ENCODE data around the gene KRTAP2-2.
"Not testable (repeated sequence)": the region's sequence is repeated elsewhere in the genome, so short reads cannot be mapped to it uniquely, and the experiment has no call there.

KRTAP2-2 gene

GRCh38 chr17:41055130-41055529 is at the start of gene KRTAP2-2:
KRTAP2-2 (minus strand) TSS chr17:41055230; CDS start chr17:41055211, 19 bp downstream.
- not testable (repeated sequence) for DNase-seq (ENCODE audit: extremely low read depth, insufficient read length); H3K36me3 ChIP-seq (ENCODE audit: control insufficient read depth, insufficient read depth, low read length); H3K27me3 ChIP-seq (replicated peaks; ENCODE audit: control insufficient read depth, insufficient read depth, low read length)

GRCh38 chr17:41104386-41105038 is 49.5 kb upstream of the KRTAP2-2 start:
- not testable (repeated sequence) for H3K27me3 ChIP-seq (replicated peaks; ENCODE audit: control insufficient read depth, insufficient read depth, low read length); DNase-seq (ENCODE audit: extremely low read depth, insufficient read length)

More at GRCh38 chr17:41055130-41055529, at the start of gene KRTAP2-2:
- not testable (repeated sequence) for H3K4me3 ChIP-seq (replicated peaks; ENCODE audit: low read depth, low read length)

GRCh38 chr17:41103896-41104295 is 48.9 kb upstream of the KRTAP2-2 start:
- no peak for TF ChIP-seq CTCF (IDR thresholded peaks at IDR 0.05; ENCODE audit: insufficient read depth, low read length, poor library complexity, severe bottlenecking)
- no peak overlapping the region for H3K4me3 ChIP-seq (replicated peaks; ENCODE audit: low read depth, low read length)
- no peak for DNase-seq (ENCODE audit: extremely low read depth, insufficient read length)
- no peaks in the 10 kb centered on the region; the same call in 1 of the 2 replicates for H3K27me3 ChIP-seq (replicated peaks; ENCODE audit: control insufficient read depth, insufficient read depth, low read length)
- no peaks in the 10 kb centered on the region for H3K36me3 ChIP-seq (ENCODE audit: control insufficient read depth, insufficient read depth, low read length)

More at GRCh38 chr17:41104386-41105038, 49.5 kb upstream of the KRTAP2-2 start:
- not testable (repeated sequence) for H3K4me3 ChIP-seq (replicated peaks; ENCODE audit: low read depth, low read length); H3K36me3 ChIP-seq (ENCODE audit: control insufficient read depth, insufficient read depth, low read length)

- no peak within 1 kb of the TSS for H3K4me3 ChIP-seq (replicated peaks; ENCODE audit: low read depth, low read length)
- no peaks in the 10 kb centered on the region for H3K27me3 ChIP-seq (replicated peaks; ENCODE audit: control insufficient read depth, insufficient read depth, low read length)
- H3K36me3 ChIP-seq (ENCODE audit: control insufficient read depth, insufficient read depth, low read length): no peaks in the 10 kb centered on the region
- no peak for TF ChIP-seq CTCF (IDR thresholded peaks at IDR 0.05; ENCODE audit: insufficient read depth, low read length, poor library complexity, severe bottlenecking)
- no peak for DNase-seq (ENCODE audit: extremely low read depth, insufficient read length)
Observed at GRCh38 chr17:41101586-41102259, 46.7 kb upstream of the KRTAP2-2 start, which contains the start of gene KRTAP4-16. KRTAP4-16 (minus strand) TSS chr17:41102209; CDS start chr17:41102209, 0 bp downstream.

GRCh38 chr17:41099682-41100480 is 44.9 kb upstream of the KRTAP2-2 start:
- not testable (repeated sequence) for H3K4me3 ChIP-seq (replicated peaks; ENCODE audit: low read depth, low read length); H3K36me3 ChIP-seq (ENCODE audit: control insufficient read depth, insufficient read depth, low read length); H3K27me3 ChIP-seq (replicated peaks; ENCODE audit: control insufficient read depth, insufficient read depth, low read length); DNase-seq (ENCODE audit: extremely low read depth, insufficient read length)

- TF ChIP-seq CTCF (IDR thresholded peaks at IDR 0.05; ENCODE audit: insufficient read depth, low read length, poor library complexity, severe bottlenecking): no peak
- Histone ChIP-seq H3K4me3 (replicated peaks; ENCODE audit: low read depth, low read length) (no peak overlapping the region), H3K27me3 (replicated peaks; ENCODE audit: control insufficient read depth, insufficient read depth, low read length) (no peaks in the 10 kb centered on the region), H3K36me3 (ENCODE audit: control insufficient read depth, insufficient read depth, low read length) (no peaks in the 10 kb centered on the region)
- no peak for DNase-seq (ENCODE audit: extremely low read depth, insufficient read length)
Observed at GRCh38 chr17:41098481-41098880, 43.5 kb upstream of the KRTAP2-2 start.

- no peaks in the 10 kb centered on the region for H3K36me3 ChIP-seq (ENCODE audit: control insufficient read depth, insufficient read depth, low read length)
- DNase-seq (ENCODE audit: extremely low read depth, insufficient read length): no peak
- no peak within 1 kb of the TSS for H3K4me3 ChIP-seq (replicated peaks; ENCODE audit: low read depth, low read length)
- no peaks in the 10 kb centered on the region for H3K27me3 ChIP-seq (replicated peaks; ENCODE audit: control insufficient read depth, insufficient read depth, low read length)
- TF ChIP-seq CTCF (IDR thresholded peaks at IDR 0.05; ENCODE audit: insufficient read depth, low read length, poor library complexity, severe bottlenecking): no peak
Observed at GRCh38 chr17:41098042-41098441, 43.0 kb upstream of the KRTAP2-2 start, which contains the start of gene KRTAP4-8. KRTAP4-8 (minus strand) TSS chr17:41098142; CDS start chr17:41098084, 58 bp downstream.

Measured in GM06990 (cell line).